Activated naive CD8-positive, alpha-beta T cell treated with anti-CD3 and anti-CD28 coated beads, Interleukin-2, amount 50 U/mL, for 24 hours (primary cell): ENCODE measurements around the gene SH3YL1.

ENCODE experiments used
- ATAC-seq: fragments of 150-1000 bp; cut with Tn5 transposase; one replicate; pipeline ENCODE4 v1.10.0; 2021
- DNase-seq: peaks from one replicate; pipeline ENCODE4 v3.0.0; 2021
- H3K27ac Mint-ChIP-seq: one replicate; pipeline ENCODE4 v1.8.0; 2021; ENCODE audit warnings: mild to moderate bottlenecking, mixed read lengths
- H3K27me3 Mint-ChIP-seq: one replicate; pipeline ENCODE4 v1.8.0; 2021; ENCODE audit warnings: mixed read lengths
- H3K36me3 Mint-ChIP-seq: one replicate; pipeline ENCODE4 v1.8.0; 2021; ENCODE audit warnings: low read depth, mixed read lengths
- H3K4me1 Mint-ChIP-seq: one replicate; pipeline ENCODE4 v1.8.0; 2021; ENCODE audit warnings: mixed read lengths
- H3K4me3 Mint-ChIP-seq: one replicate; pipeline ENCODE4 v1.8.0; 2021; ENCODE audit warnings: mild to moderate bottlenecking, moderate library complexity, mixed read lengths
- H3K9me3 Mint-ChIP-seq: one replicate; pipeline ENCODE4 v1.8.0; 2021; ENCODE audit warnings: mixed read lengths

SH3YL1 gene

GRCh38 chr2:231521-232185, 32.2 kb downstream of the SH3YL1 start:
- no peak overlapping the region for H3K4me3 Mint-ChIP-seq
- DNase-seq (no peak), ATAC-seq (no peak)
- no peaks in the 10 kb centered on the region for H3K27me3 Mint-ChIP-seq
- no peaks in the 10 kb centered on the region for H3K9me3 Mint-ChIP-seq
- H3K4me1 Mint-ChIP-seq, result peaks cover 4% of the 10 kb centered on the region
- H3K27ac Mint-ChIP-seq, result no peak overlapping the region
- peaks cover 28% of the 10 kb centered on the region for H3K36me3 Mint-ChIP-seq

GRCh38 chr2:228518-229278, 35.1 kb downstream of the SH3YL1 start:
- Mint-ChIP-seq H3K36me3 (peaks cover 34% of the 10 kb centered on the region), H3K4me3 (no peak overlapping the region), H3K4me1 (peaks cover 4% of the 10 kb centered on the region), H3K27me3 (no peaks in the 10 kb centered on the region), H3K27ac (no peak overlapping the region), H3K9me3 (no peaks in the 10 kb centered on the region)
- no peak for DNase-seq
- no peak for ATAC-seq

- ATAC-seq (no peak), DNase-seq (no peak)
- Mint-ChIP-seq H3K4me1 (peaks cover 4% of the 10 kb centered on the region), H3K9me3 (no peaks in the 10 kb centered on the region), H3K27ac (no peak overlapping the region), H3K27me3 (no peaks in the 10 kb centered on the region), H3K4me3 (no peak overlapping the region), H3K36me3 (peaks cover 36% of the 10 kb centered on the region)
These were observed 35.7 kb downstream of the SH3YL1 start for GRCh38 chr2:228115-228514.

GRCh38 chr2:223971-224760, 39.7 kb downstream of the SH3YL1 start:
- no peaks in the 10 kb centered on the region for H3K27me3 Mint-ChIP-seq
- H3K9me3 Mint-ChIP-seq, result no peaks in the 10 kb centered on the region
- H3K4me3 Mint-ChIP-seq, result no peak overlapping the region
- no peak for DNase-seq
- H3K27ac Mint-ChIP-seq, result no peak overlapping the region
- H3K36me3 Mint-ChIP-seq, result peaks cover 32% of the 10 kb centered on the region
- ATAC-seq, result no peak
- H3K4me1 Mint-ChIP-seq, result peaks cover 4% of the 10 kb centered on the region

- H3K4me1 Mint-ChIP-seq, result peaks cover 4% of the 10 kb centered on the region
- H3K9me3 Mint-ChIP-seq, result no peaks in the 10 kb centered on the region
- H3K4me3 Mint-ChIP-seq, result no peak overlapping the region
- ATAC-seq (no peak), DNase-seq (no peak)
- H3K27ac Mint-ChIP-seq, result no peak overlapping the region
- H3K27me3 Mint-ChIP-seq, result no peaks in the 10 kb centered on the region
- H3K36me3 Mint-ChIP-seq, result peaks cover 26% of the 10 kb centered on the region
These were observed 40.4 kb downstream of the SH3YL1 start for GRCh38 chr2:223451-223850.

GRCh38 chr2:216068-216467, 47.8 kb downstream of the SH3YL1 start:
- H3K27me3 Mint-ChIP-seq, result peaks cover 3% of the 10 kb centered on the region
- no peak for DNase-seq
- H3K27ac Mint-ChIP-seq, result no peak overlapping the region
- no peaks in the 10 kb centered on the region for H3K9me3 Mint-ChIP-seq
- H3K4me3 Mint-ChIP-seq, result no peak overlapping the region
- H3K4me1 Mint-ChIP-seq, result no peaks in the 10 kb centered on the region
- H3K36me3 Mint-ChIP-seq, result peaks cover 8% of the 10 kb centered on the region
- ATAC-seq, result no peak

- no peak overlapping the region for H3K4me3 Mint-ChIP-seq
- no peaks in the 10 kb centered on the region for H3K4me1 Mint-ChIP-seq
- peaks cover 3% of the 10 kb centered on the region for H3K27me3 Mint-ChIP-seq
- no peak for ATAC-seq
- no peaks in the 10 kb centered on the region for H3K9me3 Mint-ChIP-seq
- H3K27ac Mint-ChIP-seq, result no peak overlapping the region
- no peak for DNase-seq
- peaks cover 8% of the 10 kb centered on the region for H3K36me3 Mint-ChIP-seq
These were observed 49.7 kb downstream of the SH3YL1 start for GRCh38 chr2:213932-214693.

GRCh38 chr2:211486-212184, 52.2 kb downstream of the SH3YL1 start:
- H3K27me3 Mint-ChIP-seq, result peaks cover 3% of the 10 kb centered on the region
- no peak overlapping the region for H3K27ac Mint-ChIP-seq
- no peaks in the 10 kb centered on the region for H3K36me3 Mint-ChIP-seq

GRCh38 chr2:210660-211059, 53.2 kb downstream of the SH3YL1 start:
- Mint-ChIP-seq H3K4me3 (no peak overlapping the region), H3K9me3 (no peaks in the 10 kb centered on the region), H3K27ac (no peak overlapping the region), H3K4me1 (no peaks in the 10 kb centered on the region), H3K27me3 (peaks cover 3% of the 10 kb centered on the region), H3K36me3 (no peaks in the 10 kb centered on the region)
- no peak for DNase-seq
- no peak for ATAC-seq

More at GRCh38 chr2:211486-212184, 52.2 kb downstream of the SH3YL1 start:
- Mint-ChIP-seq H3K4me1 (no peaks in the 10 kb centered on the region), H3K4me3 (no peak overlapping the region), H3K9me3 (no peaks in the 10 kb centered on the region)
- no peak for DNase-seq
- ATAC-seq, result no peak

GRCh38 chr2:209470-209869, 54.4 kb downstream of the SH3YL1 start:
- Mint-ChIP-seq H3K27me3 (peaks cover 3% of the 10 kb centered on the region), H3K27ac (no peak overlapping the region), H3K9me3 (no peaks in the 10 kb centered on the region), H3K36me3 (no peaks in the 10 kb centered on the region), H3K4me3 (no peak overlapping the region), H3K4me1 (no peaks in the 10 kb centered on the region)
- ATAC-seq (no peak), DNase-seq (no peak)

GRCh38 chr2:208335-208734, 55.5 kb downstream of the SH3YL1 start:
- no peak for ATAC-seq
- H3K4me3 Mint-ChIP-seq, result no peak overlapping the region
- peaks cover 5% of the 10 kb centered on the region for H3K27me3 Mint-ChIP-seq
- no peak for DNase-seq
- H3K36me3 Mint-ChIP-seq, result no peaks in the 10 kb centered on the region
- no peaks in the 10 kb centered on the region for H3K4me1 Mint-ChIP-seq
- H3K27ac Mint-ChIP-seq, result no peak overlapping the region
- no peaks in the 10 kb centered on the region for H3K9me3 Mint-ChIP-seq

- Mint-ChIP-seq H3K36me3 (no peaks in the 10 kb centered on the region), H3K4me3 (no peak overlapping the region), H3K4me1 (peaks cover 6% of the 10 kb centered on the region), H3K27ac (no peak overlapping the region), H3K9me3 (no peaks in the 10 kb centered on the region), H3K27me3 (peaks cover 2% of the 10 kb centered on the region)
- no peak for DNase-seq
- ATAC-seq, result no peak
These were observed 59.8 kb downstream of the SH3YL1 start for GRCh38 chr2:203984-204383.

GRCh38 chr2:203401-203800, 60.4 kb downstream of the SH3YL1 start:
- peaks cover 2% of the 10 kb centered on the region for H3K27me3 Mint-ChIP-seq
- no peak overlapping the region for H3K27ac Mint-ChIP-seq
- DNase-seq (no peak), ATAC-seq (no peak)
- H3K9me3 Mint-ChIP-seq, result no peaks in the 10 kb centered on the region
- no peak overlapping the region for H3K4me3 Mint-ChIP-seq
- H3K36me3 Mint-ChIP-seq, result no peaks in the 10 kb centered on the region
- H3K4me1 Mint-ChIP-seq, result peaks cover 6% of the 10 kb centered on the region

GRCh38 chr2:202945-203344, 60.9 kb downstream of the SH3YL1 start:
- H3K27me3 Mint-ChIP-seq, result peaks cover 2% of the 10 kb centered on the region
- H3K4me3 Mint-ChIP-seq, result no peak overlapping the region
- H3K4me1 Mint-ChIP-seq, result peaks cover 6% of the 10 kb centered on the region
- no peak for ATAC-seq
- no peaks in the 10 kb centered on the region for H3K9me3 Mint-ChIP-seq
- no peak overlapping the region for H3K27ac Mint-ChIP-seq
- DNase-seq, result no peak
- no peaks in the 10 kb centered on the region for H3K36me3 Mint-ChIP-seq
